WTC11 (cell line): ENCODE measurements around the gene UTP3. TPM values are rescaled to one million over a fixed set of nuclear protein-coding genes. Genes with fewer than 3 reads are reported as not detected.

Source experiments
- ATAC-seq: fragments of 200-7000 bp; cut with Tn5 transposase; 2 replicates; pipeline ENCODE4 v1.10.0; 2021; ENCODE audit warnings: mild to moderate bottlenecking, moderate library complexity
- CTCF ChIA-PET: fragments of 300-600 bp; sonication (Branson Sonifier 250); formaldehyde crosslinking; loops from one replicate; lab custom pipeline; 2021; ENCODE audit warnings: antibody characterized with exemption; lab: Charles Lee
- POLR2A ChIA-PET: fragments of 350-600 bp; sonication (Branson Sonifier 250); formaldehyde crosslinking; loops from one replicate; lab custom pipeline; 2021; ENCODE audit warnings: antibody characterized with exemption; lab: Charles Lee
- DNase-seq: peaks from one replicate; pipeline ENCODE4 v3.0.0; 2021; ENCODE audit warnings: low spot score
- H3K27ac Mint-ChIP-seq: 2 replicates; pipeline ENCODE4 v1.8.0; 2021; ENCODE audit warnings: mixed read lengths
- H3K27me3 Mint-ChIP-seq: 2 replicates; pipeline ENCODE4 v1.8.0; 2021; ENCODE audit warnings: low read depth, mild to moderate bottlenecking, moderate library complexity, mixed read lengths
- H3K36me3 Mint-ChIP-seq: 2 replicates; pipeline ENCODE4 v1.8.0; 2021; ENCODE audit warnings: mixed read lengths
- H3K4me1 Mint-ChIP-seq: 2 replicates; pipeline ENCODE4 v1.8.0; 2022; ENCODE audit warnings: mixed read lengths
- H3K4me3 Mint-ChIP-seq: 2 replicates; pipeline ENCODE4 v1.8.0; 2021; ENCODE audit warnings: mild to moderate bottlenecking, moderate library complexity, mixed read lengths
- H3K9me3 Mint-ChIP-seq: 2 replicates; pipeline ENCODE4 v1.8.0; 2021; ENCODE audit warnings: mixed read lengths
- CBFB ChIP-seq: sonication (generic); formaldehyde crosslinking; IDR thresholded peaks from 2 replicates; pipeline ENCODE4 v1.8.1; 2022; ENCODE audit warnings: mild to moderate bottlenecking, low read depth, missing genetic modification reagents
- CREM ChIP-seq: sonication (generic); formaldehyde crosslinking; IDR thresholded peaks from 2 replicates; pipeline ENCODE4 v1.8.1; 2022; ENCODE audit warnings: mild to moderate bottlenecking, missing genetic modification reagents, moderate library complexity
- GABPB1 ChIP-seq: sonication (generic); formaldehyde crosslinking; IDR thresholded peaks from 2 replicates; pipeline ENCODE4 v1.8.1; 2023; ENCODE audit warnings: mild to moderate bottlenecking, missing genetic modification reagents
- KAT7 ChIP-seq: sonication (generic); formaldehyde crosslinking; IDR thresholded peaks from 2 replicates; pipeline ENCODE4 v1.8.1; 2023; ENCODE audit warnings: missing genetic modification reagents, mild to moderate bottlenecking, borderline replicate concordance
- MXD4 ChIP-seq: fragments of 250-450 bp; sonication (Bioruptor Pico); IDR thresholded peaks from 2 replicates; pipeline ENCODE4 v1.8.0; 2021; ENCODE audit warnings: mild to moderate bottlenecking, moderate library complexity, borderline replicate concordance
- MYBL2 ChIP-seq: sonication (generic); formaldehyde crosslinking; IDR thresholded peaks from 2 replicates; pipeline ENCODE4 v1.8.1; 2023; ENCODE audit warnings: mild to moderate bottlenecking, moderate library complexity, missing genetic modification reagents
- NFATC4 ChIP-seq: fragments of 250-450 bp; sonication (Bioruptor Pico); IDR thresholded peaks from 2 replicates; pipeline ENCODE4 v1.9.0; 2021; ENCODE audit warnings: mild to moderate bottlenecking
- TCF7 ChIP-seq: sonication (generic); formaldehyde crosslinking; IDR thresholded peaks from 2 replicates; pipeline ENCODE4 v1.8.0; 2022; ENCODE audit warnings: mild to moderate bottlenecking, low read depth, missing genetic modification reagents, moderate library complexity
- ZNF232 ChIP-seq: sonication (generic); formaldehyde crosslinking; IDR thresholded peaks from 2 replicates; pipeline ENCODE4 v1.8.0; 2022; ENCODE audit warnings: mild to moderate bottlenecking, missing genetic modification reagents
- ZNF263 ChIP-seq: sonication (generic); formaldehyde crosslinking; IDR thresholded peaks from 2 replicates; pipeline ENCODE4 v1.8.1; 2022; ENCODE audit warnings: low read depth, mild to moderate bottlenecking, moderate library complexity, missing genetic modification reagents
- ZNF423 ChIP-seq: fragments of 250-450 bp; sonication (Bioruptor Pico); IDR thresholded peaks from 2 replicates; pipeline ENCODE4 v2.1.2; 2022; ENCODE audit warnings: mild to moderate bottlenecking, moderate library complexity
- total RNA-seq: library from RNA; stranded (reverse); gene quantifications from 3 replicates; pipeline ENCODE4 v1.2.3, GENCODE V29; 2021
- TF ChIP-seq, protein P1 (sequence below): sonication (generic); formaldehyde crosslinking; conservative IDR thresholded peaks from 2 replicates; pipeline ENCODE4 v1.8.1; 2023; ENCODE audit warnings: mild to moderate bottlenecking, low read depth, missing genetic modification reagents, moderate library complexity
- TF ChIP-seq, protein P2 (sequence below): sonication (generic); formaldehyde crosslinking; IDR thresholded peaks from 2 replicates; pipeline ENCODE4 v1.8.0; 2022; ENCODE audit warnings: mild to moderate bottlenecking, missing genetic modification reagents
- TF ChIP-seq, protein P3 (sequence below): fragments of 250-450 bp; sonication (Bioruptor Pico); conservative IDR thresholded peaks from 2 replicates; pipeline ENCODE4 v1.9.0; 2021; ENCODE audit warnings: mild to moderate bottlenecking
- TF ChIP-seq, protein P4 (sequence below): sonication (generic); formaldehyde crosslinking; IDR thresholded peaks from 2 replicates; pipeline ENCODE4 v1.8.0; 2022; ENCODE audit warnings: mild to moderate bottlenecking, missing genetic modification reagents
- TF ChIP-seq, protein P5 (sequence below): sonication (generic); formaldehyde crosslinking; IDR thresholded peaks from 2 replicates; pipeline ENCODE4 v1.8.1; 2023; ENCODE audit warnings: mild to moderate bottlenecking, missing genetic modification reagents, moderate library complexity
- TF ChIP-seq, protein P6 (sequence below): sonication (generic); formaldehyde crosslinking; IDR thresholded peaks from 2 replicates; pipeline ENCODE4 v1.8.1; 2022; ENCODE audit warnings: mild to moderate bottlenecking, moderate library complexity, missing genetic modification reagents
- TF ChIP-seq, protein P7 (sequence below): fragments of 250-450 bp; sonication (Bioruptor Pico); IDR thresholded peaks from 2 replicates; pipeline ENCODE4 v1.9.0; 2021; ENCODE audit warnings: mild to moderate bottlenecking
- TF ChIP-seq, protein P8 (sequence below): sonication (generic); formaldehyde crosslinking; IDR thresholded peaks from 2 replicates; pipeline ENCODE4 v1.8.1; 2022; ENCODE audit warnings: mild to moderate bottlenecking, missing genetic modification reagents, moderate library complexity, borderline replicate concordance

Gene UTP3
- total RNA-seq, 1 experiment from 2014 or later: 45.5 TPM

DNA sequence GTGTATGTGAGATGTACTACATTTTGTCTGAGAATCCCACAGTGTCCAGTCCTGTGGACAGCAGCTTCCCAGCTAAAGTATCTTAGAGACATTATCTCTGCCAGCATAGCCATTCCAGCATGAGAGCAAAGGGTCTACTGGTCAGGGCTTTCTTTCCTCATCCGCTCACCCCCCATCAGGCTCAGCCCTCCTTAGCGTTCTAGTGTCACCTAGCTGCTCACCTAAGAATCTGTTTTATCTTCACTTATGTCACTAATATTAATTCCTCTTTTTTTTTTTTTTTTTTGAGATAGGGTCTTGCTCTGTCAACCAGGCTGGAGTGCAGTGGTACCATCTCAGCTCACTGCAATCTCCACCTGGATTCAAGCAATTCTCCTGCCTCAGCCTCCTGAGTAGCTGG is 49.1 kb downstream of the UTP3 start:
- peaks cover 19% of the 10 kb centered on the region for H3K4me1 Mint-ChIP-seq
- H3K9me3 Mint-ChIP-seq: no peaks in the 10 kb centered on the region
- H3K4me3 Mint-ChIP-seq: no peak overlapping the region
- ATAC-seq (no peak), DNase-seq (no peak)
- ChIA-PET CTCF (interaction anchor here (0.7 to 3.5 kb wide), 3 partner anchors 8 to 47 kb away, joined by 3 to 15 read pairs (median 3); no protein-coding TSS in a partner anchor), POLR2A (no interaction called here)
- TF ChIP-seq ZNF263 (CRISPR knock-in tag): no peak
- TF ChIP-seq ZNF232: no peak
- TF ChIP-seq, protein P1, sequence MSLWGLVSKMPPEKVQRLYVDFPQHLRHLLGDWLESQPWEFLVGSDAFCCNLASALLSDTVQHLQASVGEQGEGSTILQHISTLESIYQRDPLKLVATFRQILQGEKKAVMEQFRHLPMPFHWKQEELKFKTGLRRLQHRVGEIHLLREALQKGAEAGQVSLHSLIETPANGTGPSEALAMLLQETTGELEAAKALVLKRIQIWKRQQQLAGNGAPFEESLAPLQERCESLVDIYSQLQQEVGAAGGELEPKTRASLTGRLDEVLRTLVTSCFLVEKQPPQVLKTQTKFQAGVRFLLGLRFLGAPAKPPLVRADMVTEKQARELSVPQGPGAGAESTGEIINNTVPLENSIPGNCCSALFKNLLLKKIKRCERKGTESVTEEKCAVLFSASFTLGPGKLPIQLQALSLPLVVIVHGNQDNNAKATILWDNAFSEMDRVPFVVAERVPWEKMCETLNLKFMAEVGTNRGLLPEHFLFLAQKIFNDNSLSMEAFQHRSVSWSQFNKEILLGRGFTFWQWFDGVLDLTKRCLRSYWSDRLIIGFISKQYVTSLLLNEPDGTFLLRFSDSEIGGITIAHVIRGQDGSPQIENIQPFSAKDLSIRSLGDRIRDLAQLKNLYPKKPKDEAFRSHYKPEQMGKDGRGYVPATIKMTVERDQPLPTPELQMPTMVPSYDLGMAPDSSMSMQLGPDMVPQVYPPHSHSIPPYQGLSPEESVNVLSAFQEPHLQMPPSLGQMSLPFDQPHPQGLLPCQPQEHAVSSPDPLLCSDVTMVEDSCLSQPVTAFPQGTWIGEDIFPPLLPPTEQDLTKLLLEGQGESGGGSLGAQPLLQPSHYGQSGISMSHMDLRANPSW: no peak
- TF ChIP-seq, protein P2, sequence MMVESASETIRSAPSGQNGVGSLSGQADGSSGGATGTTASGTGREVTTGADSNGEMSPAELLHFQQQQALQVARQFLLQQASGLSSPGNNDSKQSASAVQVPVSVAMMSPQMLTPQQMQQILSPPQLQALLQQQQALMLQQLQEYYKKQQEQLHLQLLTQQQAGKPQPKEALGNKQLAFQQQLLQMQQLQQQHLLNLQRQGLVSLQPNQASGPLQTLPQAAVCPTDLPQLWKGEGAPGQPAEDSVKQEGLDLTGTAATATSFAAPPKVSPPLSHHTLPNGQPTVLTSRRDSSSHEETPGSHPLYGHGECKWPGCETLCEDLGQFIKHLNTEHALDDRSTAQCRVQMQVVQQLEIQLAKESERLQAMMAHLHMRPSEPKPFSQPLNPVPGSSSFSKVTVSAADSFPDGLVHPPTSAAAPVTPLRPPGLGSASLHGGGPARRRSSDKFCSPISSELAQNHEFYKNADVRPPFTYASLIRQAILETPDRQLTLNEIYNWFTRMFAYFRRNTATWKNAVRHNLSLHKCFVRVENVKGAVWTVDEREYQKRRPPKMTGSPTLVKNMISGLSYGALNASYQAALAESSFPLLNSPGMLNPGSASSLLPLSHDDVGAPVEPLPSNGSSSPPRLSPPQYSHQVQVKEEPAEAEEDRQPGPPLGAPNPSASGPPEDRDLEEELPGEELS (CRISPR knock-in tag): no peak
- no peak for TF ChIP-seq NFATC4 (CRISPR knock-in tag)
- TF ChIP-seq KAT7 (CRISPR knock-in tag): no peak
- TF ChIP-seq, protein P3, sequence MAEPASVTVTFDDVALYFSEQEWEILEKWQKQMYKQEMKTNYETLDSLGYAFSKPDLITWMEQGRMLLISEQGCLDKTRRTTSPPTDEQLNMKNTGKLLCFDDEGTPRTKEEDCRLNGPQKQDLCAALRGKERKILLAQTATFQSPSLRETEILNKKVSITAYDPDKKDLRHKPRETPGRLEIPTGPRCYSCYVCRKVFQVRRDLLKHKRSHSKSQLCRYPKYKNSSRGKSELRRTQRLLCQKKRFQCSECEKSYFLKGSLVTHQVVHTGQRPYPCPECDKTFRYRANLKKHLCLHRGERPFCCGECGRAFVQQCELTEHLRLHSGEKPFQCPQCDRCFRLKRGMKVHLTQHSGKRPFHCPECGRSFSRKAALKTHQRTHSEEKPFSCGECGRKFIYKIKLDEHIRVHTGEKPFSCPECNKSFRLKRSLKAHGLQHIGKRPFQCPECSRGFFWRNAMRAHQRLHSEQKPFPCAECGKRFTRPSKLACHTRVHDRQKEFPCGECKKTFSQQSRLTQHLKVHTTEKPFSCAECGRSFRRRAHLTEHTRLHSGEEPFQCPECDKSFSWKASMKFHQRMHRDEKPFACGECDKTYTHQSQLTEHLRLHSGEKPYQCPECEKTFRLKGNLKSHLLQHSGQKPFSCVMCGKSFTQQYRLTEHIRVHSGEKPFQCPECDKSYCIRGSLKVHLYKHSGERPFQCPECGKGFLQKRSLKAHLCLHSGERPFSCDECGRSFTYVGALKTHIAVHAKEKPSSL (CRISPR knock-in tag): no peak
- TF ChIP-seq, protein P4, sequence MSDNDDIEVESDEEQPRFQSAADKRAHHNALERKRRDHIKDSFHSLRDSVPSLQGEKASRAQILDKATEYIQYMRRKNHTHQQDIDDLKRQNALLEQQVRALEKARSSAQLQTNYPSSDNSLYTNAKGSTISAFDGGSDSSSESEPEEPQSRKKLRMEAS (CRISPR knock-in tag): no peak
- TF ChIP-seq GABPB1 (CRISPR knock-in tag): no peak
- no peak for TF ChIP-seq MXD4 (CRISPR knock-in tag)
- no peaks in the 10 kb centered on the region for H3K36me3 Mint-ChIP-seq
- no peak overlapping the region for H3K27ac Mint-ChIP-seq
- no peaks in the 10 kb centered on the region for H3K27me3 Mint-ChIP-seq

DNA sequence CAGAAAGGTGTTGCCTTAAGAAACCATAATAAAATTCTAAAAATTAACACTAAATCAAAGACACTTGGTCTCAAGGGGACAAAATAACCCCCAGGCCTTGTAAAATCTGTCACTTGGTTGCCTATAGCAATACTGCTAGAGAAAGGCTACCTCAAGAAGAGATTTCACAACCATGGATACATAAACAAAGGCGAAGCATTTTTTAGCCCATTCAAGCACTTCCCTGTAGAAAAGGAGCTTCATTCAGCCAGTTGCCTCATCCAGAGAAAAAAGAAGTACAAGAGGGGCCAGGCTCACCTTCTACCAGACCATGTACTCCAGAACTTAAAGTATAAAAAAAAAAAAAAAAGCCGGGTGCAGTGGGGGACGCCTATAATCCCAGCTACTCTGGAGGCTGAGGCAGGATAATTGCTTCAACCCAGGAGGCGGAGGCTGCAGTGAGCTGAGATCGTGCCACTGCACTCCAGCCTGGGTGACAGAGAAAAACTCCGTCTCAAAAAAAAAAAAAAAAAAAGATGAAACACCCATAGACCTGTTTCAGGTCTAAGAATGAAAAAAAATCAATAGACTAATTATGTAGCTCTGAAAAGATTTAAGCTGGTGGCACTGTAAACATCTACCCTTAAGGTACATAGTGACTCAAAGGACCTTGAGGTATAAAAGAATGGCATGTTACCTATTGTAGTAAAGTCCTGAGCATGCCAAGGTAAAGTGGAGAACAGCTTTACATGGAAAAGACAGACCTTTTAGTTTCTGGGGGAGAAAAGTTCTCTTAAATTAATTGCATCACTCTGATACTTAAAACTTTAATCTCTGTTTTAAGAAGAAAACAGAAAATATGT is 51.4 kb downstream of the UTP3 start:
- ChIA-PET POLR2A (interaction anchor here (0.7 kb wide), 1 partner anchor 12 kb away, joined by 4 read pairs; no protein-coding TSS in a partner anchor), CTCF (interaction anchor here (0.7 to 1.5 kb wide), 4 partner anchors 35 to 491 kb away, joined by 3 to 5 read pairs (median 4); no protein-coding TSS in a partner anchor)
- H3K4me1 Mint-ChIP-seq: peaks cover 20% of the 10 kb centered on the region
- no peaks in the 10 kb centered on the region for H3K36me3 Mint-ChIP-seq
- H3K27me3 Mint-ChIP-seq: no peaks in the 10 kb centered on the region
- H3K27ac Mint-ChIP-seq: no peak overlapping the region
- no peak overlapping the region for H3K4me3 Mint-ChIP-seq
- no peaks in the 10 kb centered on the region for H3K9me3 Mint-ChIP-seq
- DNase-seq (no peak), ATAC-seq (peak; percentile 35; the same call in 1 of the 2 replicates)
- TF ChIP-seq, protein P5, sequence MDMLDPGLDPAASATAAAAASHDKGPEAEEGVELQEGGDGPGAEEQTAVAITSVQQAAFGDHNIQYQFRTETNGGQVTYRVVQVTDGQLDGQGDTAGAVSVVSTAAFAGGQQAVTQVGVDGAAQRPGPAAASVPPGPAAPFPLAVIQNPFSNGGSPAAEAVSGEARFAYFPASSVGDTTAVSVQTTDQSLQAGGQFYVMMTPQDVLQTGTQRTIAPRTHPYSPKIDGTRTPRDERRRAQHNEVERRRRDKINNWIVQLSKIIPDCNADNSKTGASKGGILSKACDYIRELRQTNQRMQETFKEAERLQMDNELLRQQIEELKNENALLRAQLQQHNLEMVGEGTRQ (CRISPR knock-in tag): no peak
- TF ChIP-seq ZNF423 (CRISPR knock-in tag) (no peak), CBFB (no peak), CREM (CRISPR knock-in tag) (no peak), MYBL2 (no peak), TCF7 (no peak)
- TF ChIP-seq, protein P6, sequence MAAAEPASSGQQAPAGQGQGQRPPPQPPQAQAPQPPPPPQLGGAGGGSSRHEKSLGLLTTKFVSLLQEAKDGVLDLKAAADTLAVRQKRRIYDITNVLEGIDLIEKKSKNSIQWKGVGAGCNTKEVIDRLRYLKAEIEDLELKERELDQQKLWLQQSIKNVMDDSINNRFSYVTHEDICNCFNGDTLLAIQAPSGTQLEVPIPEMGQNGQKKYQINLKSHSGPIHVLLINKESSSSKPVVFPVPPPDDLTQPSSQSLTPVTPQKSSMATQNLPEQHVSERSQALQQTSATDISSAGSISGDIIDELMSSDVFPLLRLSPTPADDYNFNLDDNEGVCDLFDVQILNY (CRISPR knock-in tag): no peak
- TF ChIP-seq, protein P7, sequence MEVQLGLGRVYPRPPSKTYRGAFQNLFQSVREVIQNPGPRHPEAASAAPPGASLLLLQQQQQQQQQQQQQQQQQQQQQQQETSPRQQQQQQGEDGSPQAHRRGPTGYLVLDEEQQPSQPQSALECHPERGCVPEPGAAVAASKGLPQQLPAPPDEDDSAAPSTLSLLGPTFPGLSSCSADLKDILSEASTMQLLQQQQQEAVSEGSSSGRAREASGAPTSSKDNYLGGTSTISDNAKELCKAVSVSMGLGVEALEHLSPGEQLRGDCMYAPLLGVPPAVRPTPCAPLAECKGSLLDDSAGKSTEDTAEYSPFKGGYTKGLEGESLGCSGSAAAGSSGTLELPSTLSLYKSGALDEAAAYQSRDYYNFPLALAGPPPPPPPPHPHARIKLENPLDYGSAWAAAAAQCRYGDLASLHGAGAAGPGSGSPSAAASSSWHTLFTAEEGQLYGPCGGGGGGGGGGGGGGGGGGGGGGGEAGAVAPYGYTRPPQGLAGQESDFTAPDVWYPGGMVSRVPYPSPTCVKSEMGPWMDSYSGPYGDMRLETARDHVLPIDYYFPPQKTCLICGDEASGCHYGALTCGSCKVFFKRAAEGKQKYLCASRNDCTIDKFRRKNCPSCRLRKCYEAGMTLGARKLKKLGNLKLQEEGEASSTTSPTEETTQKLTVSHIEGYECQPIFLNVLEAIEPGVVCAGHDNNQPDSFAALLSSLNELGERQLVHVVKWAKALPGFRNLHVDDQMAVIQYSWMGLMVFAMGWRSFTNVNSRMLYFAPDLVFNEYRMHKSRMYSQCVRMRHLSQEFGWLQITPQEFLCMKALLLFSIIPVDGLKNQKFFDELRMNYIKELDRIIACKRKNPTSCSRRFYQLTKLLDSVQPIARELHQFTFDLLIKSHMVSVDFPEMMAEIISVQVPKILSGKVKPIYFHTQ (CRISPR knock-in tag): no peak
- TF ChIP-seq, protein P8, sequence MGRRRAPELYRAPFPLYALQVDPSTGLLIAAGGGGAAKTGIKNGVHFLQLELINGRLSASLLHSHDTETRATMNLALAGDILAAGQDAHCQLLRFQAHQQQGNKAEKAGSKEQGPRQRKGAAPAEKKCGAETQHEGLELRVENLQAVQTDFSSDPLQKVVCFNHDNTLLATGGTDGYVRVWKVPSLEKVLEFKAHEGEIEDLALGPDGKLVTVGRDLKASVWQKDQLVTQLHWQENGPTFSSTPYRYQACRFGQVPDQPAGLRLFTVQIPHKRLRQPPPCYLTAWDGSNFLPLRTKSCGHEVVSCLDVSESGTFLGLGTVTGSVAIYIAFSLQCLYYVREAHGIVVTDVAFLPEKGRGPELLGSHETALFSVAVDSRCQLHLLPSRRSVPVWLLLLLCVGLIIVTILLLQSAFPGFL: no peak
- TF ChIP-seq, all 79 proteins: peak for 0
